HG03103 (cell line): ENCODE results near the gene ALDH2.
"Not testable (repeated sequence)": the region's sequence is repeated elsewhere in the genome, so short reads cannot be mapped to it uniquely, and the experiment has no call there.

Experiments
- ATAC-seq: cut with Tn5 transposase; IDR thresholded peaks from one replicate; pipeline ENCODE4 v1.9.1; 2021; ENCODE audit warnings: low read depth; ENCODE audit not compliant: unreplicated experiment

ALDH2 gene

DNA sequence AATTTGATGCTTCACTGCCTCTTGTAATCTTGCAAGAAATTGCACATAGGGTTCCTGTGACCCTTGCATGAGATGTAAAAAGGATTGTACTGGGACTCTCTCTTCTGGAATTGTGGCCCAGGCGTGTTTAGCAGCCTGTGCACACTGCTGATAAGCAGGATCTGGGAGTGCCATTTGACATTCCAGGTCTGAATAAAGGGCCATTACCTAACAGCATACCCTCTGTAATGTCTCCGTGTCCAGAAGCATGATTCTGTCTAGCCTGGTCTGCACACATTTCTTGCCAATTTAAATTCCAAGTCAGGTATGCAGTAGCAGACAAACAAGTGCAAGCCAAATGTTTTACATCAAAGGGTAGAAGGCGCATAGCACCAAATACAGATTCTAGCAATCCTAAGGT is 57.2 kb downstream of the ALDH2 start:
- no peak for ATAC-seq

DNA sequence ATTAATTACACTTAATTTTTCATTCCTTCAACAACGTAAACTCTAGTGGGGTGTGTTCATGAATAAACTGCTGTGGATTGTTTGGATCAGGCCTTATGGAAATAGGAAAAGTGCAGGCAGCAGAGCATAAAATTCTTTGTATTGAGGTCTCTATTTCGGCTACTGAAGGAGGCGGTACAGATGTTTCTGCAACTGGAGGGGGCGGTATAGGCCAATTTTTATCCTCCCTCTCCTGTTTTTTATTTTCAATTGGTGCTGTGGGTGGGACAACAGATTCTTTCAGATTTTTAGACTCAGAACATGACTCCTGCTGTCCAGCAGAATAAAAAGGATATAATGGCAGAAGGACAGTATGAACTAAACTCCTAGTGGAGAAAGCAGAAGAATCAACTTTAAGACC is 57.6 kb downstream of the ALDH2 start:
- not testable (repeated sequence) for ATAC-seq

DNA sequence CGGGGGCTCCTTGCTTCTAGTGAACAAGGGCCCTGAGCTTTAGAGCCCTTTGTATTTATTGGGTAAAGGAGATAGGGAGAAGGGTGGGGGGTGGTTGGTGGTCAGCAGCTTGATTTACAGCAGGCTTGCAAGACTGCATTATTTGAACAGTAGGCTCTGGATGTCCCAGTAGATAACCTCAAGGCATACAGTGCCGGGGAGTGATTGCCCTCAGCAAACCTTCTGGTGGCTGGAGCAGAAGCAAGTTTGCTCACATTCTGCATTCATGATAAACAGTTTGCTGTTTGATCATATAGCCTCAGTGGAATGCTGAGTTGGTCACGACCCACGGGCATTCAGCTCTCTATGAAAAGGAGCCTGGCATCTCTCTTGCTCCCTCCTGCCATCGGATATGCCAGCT is 58.8 kb downstream of the ALDH2 start:
- ATAC-seq, result no peak

DNA sequence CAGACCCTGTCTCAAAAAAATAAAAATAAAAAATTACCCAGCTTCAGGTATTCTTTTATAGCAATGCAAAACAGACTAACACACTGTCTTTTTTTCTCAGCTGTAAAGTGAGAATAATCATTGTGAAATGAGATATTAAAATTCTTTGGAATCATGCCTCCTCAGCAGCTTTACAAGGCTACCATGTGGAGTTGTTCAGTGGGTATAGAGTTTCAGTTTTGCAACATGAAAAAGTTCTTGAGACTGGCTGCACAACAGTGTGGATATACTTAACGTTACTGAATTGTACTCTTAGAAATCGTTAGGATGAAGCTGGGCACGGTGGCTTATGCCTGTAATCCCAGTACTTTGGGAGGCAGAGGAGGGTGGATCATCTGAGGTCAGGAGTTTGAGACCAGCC is 59.6 kb downstream of the ALDH2 start:
- no peak for ATAC-seq

DNA sequence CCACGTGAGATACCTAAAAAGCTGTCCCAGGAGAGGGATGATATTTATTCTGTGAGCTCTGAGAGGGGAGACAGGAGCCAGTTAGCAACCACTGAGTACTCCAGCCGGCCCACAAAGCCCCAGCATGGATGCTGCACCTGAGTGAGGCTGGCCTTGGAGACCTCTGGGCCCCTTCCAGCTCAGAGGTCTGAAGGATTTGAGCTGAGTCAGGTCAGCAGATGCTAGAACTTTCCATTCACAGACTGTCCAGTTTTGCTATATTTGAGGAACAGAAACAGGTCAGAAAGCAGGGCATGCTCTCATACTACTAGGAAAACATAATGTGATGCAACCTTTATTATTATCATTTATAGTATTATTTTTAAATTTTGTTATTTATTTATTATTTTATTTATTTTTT is 60.3 kb downstream of the ALDH2 start:
- ATAC-seq, result no peak

DNA sequence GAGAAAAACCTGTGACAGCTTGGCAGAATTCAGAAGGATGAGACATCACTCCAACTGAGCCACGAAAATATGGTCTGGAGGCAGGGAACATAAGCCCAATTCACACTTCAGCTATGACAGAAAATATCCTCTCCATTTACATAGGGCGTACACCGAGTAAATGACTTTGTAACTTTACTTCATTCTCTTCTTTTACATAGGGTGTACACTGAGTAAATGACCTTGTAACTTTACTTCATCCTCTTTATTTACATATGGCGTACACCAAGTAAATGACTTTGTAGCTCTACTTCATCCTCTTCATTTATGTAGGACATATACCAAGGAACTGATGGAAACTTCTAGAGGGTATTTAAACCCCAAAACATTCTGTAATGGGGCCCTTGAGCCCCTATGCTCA is 61.2 kb downstream of the ALDH2 start:
- no peak for ATAC-seq

DNA sequence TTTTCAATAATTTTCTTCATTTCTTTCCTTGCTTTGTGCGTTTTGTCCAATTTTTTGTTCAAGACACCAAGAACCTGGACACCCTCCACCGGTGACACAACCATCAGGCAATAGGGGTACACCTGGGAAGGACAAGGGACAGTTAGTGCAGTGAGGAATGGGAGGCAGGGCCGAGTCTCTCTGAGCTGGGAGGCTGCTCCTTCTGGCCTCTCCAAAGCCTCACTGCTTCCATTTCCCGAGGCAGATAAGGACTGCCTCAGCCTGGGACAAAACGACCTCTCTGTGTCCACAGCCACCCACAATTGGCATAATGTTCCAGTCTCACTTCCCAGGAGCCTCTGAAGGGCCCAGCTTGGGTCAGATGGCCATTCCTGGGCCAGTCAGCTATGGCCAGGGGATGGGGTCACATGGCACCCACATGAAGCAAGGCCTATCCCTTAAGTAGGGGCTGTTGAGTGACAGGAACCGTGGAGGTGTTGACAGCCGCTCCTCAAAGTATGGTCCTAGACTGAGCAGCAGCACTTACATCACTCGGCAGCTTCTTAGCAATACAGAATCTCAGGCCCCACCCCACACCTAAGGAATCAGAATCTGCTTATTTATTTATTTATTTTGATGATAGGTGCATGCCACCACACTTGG is 61.7 kb downstream of the ALDH2 start:
- ATAC-seq, result no peak

DNA sequence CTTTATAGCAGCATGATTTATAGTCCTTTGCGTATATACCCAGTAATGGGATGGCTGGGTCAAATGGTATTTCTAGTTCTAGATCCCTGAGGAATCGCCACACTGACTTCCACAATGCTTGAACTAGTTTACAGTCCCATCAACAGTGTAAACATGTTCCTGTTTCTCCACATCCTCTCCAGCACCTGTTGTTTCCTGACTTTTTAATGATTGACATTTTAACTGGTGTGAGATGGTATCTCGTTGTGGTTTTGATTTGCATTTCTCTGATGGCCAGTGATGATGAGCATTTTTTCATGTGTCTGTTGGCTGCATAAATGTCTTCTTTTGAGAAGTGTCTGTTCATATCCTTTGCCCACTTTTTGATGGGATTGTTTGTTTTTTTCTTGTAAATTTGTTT is 62.9 kb downstream of the ALDH2 start:
- not testable (repeated sequence) for ATAC-seq

DNA sequence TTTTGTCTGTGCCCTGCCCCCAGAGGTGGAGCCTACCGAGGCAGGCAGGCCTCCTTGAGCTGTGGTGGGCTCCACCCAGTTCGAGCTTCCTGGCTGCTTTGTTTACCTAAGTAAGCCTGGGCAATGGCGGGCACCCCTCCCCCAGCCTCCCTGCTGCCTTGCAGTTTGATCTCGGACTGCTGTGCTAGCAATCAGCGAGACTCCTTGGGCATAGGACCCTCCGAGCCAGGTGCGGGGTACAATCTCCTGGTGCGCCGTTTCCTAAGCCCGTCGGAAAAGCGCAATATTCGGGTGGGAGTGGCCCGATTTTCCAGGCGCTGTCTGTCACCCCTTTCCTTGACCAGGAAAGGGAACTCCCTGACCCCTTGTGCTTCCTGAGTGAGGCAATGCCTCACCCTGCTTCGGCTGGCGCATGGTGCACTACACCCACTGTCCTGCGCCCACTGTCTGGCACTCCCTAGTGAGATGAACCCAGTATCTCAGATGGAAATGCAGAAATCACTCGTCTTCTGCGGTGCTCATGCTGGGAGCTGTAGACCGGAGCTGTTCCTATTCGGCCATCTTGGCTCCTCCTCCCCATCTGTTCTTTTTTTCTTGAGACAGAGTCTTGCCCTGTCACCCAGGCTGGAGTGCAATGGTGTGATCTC is 68.1 kb downstream of the ALDH2 start:
- ATAC-seq, result not testable (repeated sequence)

DNA sequence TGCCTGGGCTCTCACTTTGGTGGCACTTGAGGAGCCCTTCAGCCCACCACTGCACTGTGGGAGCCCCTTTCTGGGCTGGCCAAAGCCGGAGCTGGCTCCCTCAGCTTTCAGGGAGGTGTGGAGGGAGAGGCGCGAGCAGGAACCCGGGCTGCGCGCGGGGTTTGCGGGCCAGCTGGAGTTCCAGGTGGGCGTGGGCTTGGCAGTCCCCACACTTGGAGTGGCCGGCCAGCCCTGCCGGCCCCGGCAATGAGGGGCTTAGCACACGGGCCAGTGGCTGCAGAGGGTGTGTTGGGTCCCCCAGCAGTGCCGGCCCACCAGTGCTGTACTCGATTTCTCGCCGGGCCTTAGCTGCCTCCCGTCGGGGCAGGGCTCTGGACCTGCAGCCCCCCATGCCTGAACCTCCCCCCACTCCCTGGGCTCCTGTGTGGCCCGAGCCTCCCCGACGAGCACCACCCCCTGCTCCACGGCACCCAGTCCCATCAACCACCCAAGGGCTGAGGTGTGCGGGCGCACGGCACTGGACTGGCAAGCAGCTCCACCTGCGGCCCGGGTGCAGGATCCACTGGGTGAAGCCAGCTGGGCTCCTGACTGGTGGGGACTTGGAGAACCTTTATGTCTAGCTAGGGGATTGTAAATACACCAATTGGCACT is 68.9 kb downstream of the ALDH2 start:
- not testable (repeated sequence) for ATAC-seq

DNA sequence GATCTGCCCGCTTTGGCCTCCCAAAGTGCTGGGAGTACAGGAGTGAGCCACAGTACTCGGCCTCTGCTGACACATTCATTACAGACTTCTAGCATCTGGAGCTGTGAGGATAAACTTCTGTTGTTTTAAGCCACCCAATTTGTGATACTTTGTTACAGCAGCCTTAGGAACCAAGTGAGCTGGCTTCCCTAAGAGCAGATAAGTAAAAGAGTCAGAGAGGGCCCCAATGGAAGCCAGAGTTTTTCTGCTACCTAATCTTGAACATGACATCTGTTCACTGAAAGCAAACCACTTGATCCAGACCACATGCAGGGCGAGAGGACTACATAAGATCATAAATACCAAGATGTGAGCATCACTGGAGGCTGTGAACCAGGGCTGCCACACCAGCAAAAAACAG is 71.6 kb downstream of the ALDH2 start:
- no peak for ATAC-seq

DNA sequence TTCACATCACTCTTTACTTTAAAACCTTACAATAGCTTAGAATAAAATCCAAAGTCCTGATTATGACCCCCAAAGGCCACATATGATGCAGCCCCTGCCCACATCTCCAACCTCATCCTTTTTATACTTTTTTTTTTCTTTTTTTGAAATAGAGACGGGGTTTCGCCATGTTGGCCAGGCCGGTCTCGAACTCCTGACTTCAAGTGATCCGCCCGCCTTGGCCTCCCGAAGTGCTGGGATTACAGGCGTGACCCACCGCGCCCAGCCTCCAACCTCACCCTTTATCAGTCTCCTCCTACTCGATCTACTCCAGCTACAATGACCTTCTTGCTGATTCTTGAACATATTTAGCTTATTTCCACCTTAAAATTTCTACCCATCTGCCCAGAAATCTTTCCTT is 74.1 kb downstream of the ALDH2 start:
- no peak for ATAC-seq

DNA sequence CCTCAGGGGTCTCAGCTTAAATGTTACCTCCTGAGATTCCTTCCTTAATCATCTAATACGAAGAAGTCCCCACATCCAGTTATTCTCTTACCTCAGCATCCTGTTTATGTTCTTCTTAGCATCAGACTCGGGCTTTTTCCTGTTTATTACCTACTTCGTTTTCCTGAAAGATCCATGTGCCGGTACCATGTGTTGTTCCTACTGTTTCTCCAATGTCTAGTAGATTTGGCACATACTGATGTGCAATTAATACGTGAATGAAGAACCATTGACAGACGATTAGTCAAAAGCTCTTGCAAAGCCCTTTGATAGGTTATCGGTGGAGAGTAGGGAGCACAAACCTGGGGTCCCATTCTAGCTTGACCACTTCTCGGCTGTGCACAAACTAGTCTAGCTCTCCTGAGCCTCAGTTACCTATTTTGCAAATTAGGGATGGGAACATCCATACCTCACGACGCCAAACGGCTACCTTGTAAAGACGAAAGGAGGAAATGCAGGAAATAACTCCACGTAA is 74.6 kb downstream of the ALDH2 start:
- peak; percentile 10 for ATAC-seq

DNA sequence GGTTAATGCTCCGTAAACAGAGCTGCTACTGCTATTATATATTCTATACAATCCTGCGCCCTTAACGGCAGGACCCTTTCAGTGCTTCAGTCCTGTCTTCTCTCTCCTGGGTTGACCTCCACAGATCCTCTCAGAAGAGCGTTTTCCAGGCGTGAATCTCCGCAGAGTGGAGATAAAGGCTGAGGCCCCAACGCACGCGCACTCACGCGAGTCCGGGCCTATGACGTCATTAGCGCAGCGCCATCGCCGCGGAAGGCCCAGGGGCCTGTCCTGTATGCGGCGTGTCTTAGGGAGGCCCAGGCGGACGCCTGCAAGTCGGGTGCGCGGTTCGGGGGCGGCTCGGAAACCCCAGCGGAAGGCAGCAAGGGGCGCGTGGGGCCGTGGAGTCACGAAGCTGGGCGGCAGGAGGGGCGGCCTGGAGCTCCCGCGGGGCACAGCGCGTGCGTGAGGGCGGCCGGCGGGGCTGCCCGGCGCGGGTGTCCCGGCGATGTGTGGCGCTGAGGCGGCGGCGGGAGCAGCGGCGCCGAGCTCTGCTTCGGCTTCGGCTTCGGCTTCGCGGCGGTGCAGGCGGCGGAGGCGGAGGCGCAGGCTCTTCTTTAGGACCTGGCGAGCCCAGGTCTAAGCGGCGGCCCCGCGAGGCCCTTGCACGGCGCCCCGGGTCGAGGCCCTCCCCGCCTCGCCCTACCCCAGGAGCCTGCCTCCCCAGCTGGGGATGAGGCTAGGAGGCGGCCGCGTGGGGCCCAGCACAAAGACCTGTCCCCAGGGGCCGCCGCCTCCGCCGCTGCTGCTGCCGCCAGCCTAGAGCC is 75.2 kb downstream of the ALDH2 start, which contains the start of gene MAPKAPK5:
Gene MAPKAPK5, plus strand, starts transcription at position 479 of the 806 bp plus-strand sequence. CDS start 506 bp downstream, outside the sequence.
- ATAC-seq, result peak; percentile 67

DNA sequence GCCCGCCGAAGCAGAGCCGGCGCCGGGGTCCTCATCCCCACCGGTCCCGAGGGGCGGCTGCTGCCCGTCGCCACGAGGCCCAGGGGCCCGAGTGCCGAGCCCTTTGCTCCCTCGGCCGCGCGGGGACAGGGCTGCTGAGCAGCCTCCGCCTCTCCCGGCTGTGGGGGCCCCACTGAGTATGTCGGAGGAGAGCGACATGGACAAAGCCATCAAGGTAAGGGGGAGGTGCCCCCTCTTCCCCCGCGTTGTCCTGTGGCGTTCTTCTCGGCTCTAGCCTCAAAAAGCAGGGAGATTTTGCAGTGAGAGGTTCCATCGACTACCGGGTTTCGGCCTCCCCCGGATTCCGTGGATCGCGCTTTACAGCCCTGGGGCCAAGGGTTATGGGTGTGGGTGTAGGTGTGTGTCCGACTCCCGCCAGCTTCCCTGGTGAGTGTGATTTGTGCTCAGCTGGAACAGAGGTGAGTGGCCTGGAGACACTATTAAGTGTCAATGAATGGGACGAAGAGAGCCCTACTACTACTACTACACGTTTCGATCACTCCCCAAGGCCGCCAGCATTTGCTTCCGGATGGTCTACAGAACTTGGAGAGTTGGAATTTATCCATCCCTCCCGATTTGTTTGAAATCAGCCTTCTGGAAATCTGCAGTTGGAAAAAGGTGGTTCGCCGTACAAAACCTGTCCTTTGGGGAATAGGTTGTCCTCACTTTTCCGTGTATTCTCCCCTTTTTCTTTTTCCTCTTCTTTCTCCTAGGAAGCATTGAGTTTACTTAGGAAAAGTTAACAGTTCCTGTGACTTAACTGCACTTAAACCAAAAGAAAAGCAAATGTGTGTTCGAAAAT is 76.0 kb downstream of the ALDH2 start:
- ATAC-seq, result peak; percentile 11

DNA sequence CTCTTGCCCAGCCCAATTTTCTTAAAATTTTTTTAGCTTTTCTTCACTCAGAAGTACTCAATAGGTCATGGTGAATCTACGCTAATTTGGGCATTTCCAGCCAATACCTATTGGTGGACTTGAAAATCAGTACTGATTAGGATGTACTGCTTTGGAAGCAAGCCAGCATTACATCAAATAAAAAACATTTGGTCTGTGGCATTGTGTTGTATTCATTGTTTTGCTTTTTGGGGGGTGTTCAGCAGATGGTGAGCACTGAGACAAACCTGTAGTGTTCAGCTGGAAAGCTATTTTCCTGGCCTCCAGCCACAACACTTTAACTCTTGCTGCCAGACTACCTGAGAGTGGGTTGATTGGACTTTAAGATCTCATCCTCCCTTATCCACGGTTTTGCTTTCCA is 79.3 kb downstream of the ALDH2 start:
- no peak for ATAC-seq

DNA sequence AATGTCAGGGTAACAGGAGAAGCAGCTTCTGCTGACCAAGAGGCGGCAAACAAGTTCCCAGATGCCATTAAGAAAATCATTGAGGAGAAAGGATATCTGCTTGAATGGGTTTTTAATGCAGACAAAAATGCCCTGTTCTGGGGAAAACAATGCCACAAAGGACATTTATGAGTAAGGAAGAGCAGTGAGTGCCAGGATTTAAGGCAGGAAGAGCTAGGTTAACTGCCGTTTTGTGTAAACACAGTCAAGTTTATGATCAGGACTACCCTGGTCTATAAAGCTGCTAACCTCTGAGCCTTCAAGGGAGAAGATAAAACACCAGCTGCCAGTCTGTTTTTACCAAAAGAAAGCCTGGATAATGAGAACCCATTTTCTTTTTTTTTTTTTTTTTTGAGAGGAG is 83.8 kb downstream of the ALDH2 start:
- ATAC-seq, result no peak

DNA sequence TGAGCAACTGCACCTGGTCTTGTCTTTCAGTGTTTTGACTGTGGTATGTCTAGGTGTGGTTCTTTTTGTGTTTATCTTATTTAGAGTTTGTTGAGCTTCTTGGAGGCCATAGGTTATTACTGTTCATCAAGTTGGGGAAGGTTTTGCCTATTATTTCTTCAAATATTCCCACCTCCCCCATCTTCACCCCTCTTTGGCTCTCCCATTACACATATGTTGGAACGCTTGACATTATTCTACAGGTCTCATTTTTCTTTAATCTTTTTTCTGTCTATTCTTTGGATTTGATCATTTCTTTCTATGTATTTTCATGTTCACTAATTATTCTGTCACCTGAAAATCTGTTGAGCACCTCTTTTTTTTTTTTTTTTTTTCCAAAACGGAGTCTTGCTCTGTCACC is 91.5 kb downstream of the ALDH2 start:
- ATAC-seq, result no peak

DNA sequence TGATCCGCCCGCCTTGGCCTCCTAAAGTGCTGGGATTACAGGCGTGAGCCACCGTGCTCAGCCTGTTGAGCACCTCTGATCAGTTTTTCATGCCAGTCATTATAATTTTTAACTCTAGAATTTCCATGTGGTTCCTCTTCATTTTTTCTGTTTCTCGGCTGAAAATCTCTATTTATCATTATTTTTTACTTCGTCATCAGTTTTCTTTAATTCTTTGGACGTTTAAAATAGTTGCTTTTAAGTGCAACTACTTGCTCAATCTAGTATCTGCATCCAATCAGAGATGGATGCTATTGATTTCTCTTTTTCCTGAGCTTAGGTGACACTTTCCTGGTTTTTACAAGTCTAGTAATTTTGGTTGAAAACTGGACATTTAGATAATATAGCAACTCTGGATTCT is 92.0 kb downstream of the ALDH2 start:
- no peak for ATAC-seq

DNA sequence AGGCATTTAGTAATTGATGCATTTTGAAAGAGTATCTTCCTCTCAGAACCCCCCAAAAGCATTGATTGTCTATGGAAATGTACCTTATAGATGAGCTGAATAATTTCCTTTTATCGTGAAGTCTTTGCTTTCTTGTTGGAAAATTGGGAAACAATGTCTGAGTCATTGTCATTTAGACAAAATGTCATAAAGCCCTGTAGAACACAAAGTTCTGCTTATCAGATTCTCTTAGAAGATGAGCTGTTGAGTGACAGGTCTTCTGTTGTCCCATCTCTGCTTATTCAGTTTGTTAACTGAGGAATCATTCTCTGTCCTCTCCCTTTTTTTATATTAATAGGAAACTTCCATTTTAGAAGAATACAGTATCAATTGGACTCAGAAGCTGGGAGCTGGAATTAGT is 98.2 kb downstream of the ALDH2 start:
- ATAC-seq, result no peak
